NT2/D1 (cell line): ENCODE data around the gene HJURP.

Experiments used
- SUZ12 ChIP-seq: IDR thresholded peaks from 2 replicates; pipeline ENCODE4 v1.6.1; 2011; ENCODE audit not compliant: insufficient read length, insufficient read depth; ENCODE audit errors: extremely low read depth
- ZNF274 ChIP-seq: IDR thresholded peaks from 2 replicates; pipeline ENCODE4 v1.6.1; 2011; ENCODE audit warnings: mild to moderate bottlenecking, low read depth, low read length

GRCh38 chr2:233901367-233901766, 47.0 kb upstream of the HJURP start:
- no peak for TF ChIP-seq ZNF274
- TF ChIP-seq SUZ12: no peak
